ENCODE results near the gene PFDN4.

The PFDN4 gene

DNA sequence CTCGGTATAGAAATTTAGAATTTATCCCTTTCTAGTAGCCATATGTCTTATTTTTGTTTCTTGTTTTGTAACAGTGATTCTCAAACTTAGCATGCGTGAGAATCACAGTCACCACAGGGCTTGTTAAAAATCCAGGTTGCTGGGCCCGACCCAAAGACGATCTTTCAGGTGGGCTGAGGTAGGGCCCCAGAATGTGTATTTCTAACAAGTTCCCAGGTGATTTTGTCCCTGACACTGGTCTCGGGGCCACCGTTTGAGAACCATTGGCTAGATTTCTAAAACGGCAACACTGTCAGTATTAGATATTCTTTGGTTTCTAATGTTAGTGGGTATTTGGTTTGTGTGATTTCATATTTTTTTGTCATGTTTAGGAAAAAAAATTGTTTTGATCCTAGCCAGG lies 9.9 kb downstream of the PFDN4 start:
- no peaks in the 10 kb centered on the region for H3K36me3 ChIP-seq (ENCODE audit: insufficient read depth)
- H3K27me3 ChIP-seq (ENCODE audit: insufficient read depth, low read depth) = no peaks in the 10 kb centered on the region
- H3K9ac ChIP-seq = no peak overlapping the region
- peaks cover 9% of the 10 kb centered on the region for H3K4me1 ChIP-seq (ENCODE audit: low read depth, poor library complexity, severe bottlenecking)
- H3K4me2 ChIP-seq = no peak overlapping the region
- H3K27ac ChIP-seq = no peak overlapping the region
- TF ChIP-seq, protein P1, sequence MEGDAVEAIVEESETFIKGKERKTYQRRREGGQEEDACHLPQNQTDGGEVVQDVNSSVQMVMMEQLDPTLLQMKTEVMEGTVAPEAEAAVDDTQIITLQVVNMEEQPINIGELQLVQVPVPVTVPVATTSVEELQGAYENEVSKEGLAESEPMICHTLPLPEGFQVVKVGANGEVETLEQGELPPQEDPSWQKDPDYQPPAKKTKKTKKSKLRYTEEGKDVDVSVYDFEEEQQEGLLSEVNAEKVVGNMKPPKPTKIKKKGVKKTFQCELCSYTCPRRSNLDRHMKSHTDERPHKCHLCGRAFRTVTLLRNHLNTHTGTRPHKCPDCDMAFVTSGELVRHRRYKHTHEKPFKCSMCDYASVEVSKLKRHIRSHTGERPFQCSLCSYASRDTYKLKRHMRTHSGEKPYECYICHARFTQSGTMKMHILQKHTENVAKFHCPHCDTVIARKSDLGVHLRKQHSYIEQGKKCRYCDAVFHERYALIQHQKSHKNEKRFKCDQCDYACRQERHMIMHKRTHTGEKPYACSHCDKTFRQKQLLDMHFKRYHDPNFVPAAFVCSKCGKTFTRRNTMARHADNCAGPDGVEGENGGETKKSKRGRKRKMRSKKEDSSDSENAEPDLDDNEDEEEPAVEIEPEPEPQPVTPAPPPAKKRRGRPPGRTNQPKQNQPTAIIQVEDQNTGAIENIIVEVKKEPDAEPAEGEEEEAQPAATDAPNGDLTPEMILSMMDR (conservative IDR thresholded peaks at IDR 0.05; ENCODE audit: low read depth, low read length) = no peak
- H3K79me2 ChIP-seq (ENCODE audit: insufficient read depth, low read depth) = peaks cover 6% of the 10 kb centered on the region; the same call in 1 of the 2 replicates
- no peak overlapping the region for H2AFZ ChIP-seq (ENCODE audit: low read depth)
- no peak overlapping the region for H3K4me3 ChIP-seq (IDR thresholded peaks at IDR 0.05; ENCODE audit: insufficient read depth, low read depth, low read length)
- no peaks in the 10 kb centered on the region for H4K20me1 ChIP-seq (ENCODE audit: insufficient read depth)

DNA sequence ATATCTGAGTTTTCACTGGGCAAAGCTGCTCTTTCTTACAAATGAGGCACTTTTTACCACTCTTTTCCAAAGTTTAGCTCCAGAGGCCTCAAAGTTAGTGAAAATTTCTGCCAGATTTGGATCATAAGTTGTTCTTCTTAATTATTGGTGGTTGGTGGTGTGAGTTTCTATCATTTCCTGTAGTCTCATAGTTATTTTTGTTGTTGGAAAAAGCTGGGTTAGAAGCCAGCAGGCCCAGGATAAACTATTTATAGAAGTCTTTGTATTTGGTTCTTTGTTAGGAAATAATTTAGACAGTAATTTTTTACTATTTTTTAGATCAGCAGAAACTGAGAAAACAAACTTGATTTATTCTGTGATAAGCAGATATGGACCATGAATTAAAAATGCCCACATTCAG lies 10.6 kb downstream of the PFDN4 start:
- H3K9ac ChIP-seq = no peak overlapping the region
- no peak overlapping the region for H3K4me3 ChIP-seq (IDR thresholded peaks at IDR 0.05; ENCODE audit: insufficient read depth, low read depth, low read length)
- H3K36me3 ChIP-seq (ENCODE audit: insufficient read depth) = no peaks in the 10 kb centered on the region
- H2AFZ ChIP-seq (ENCODE audit: low read depth) = no peak overlapping the region
- H3K4me1 ChIP-seq (ENCODE audit: low read depth, poor library complexity, severe bottlenecking) = peaks cover 9% of the 10 kb centered on the region
- no peaks in the 10 kb centered on the region; the same call in 1 of the 2 replicates for H3K79me2 ChIP-seq (ENCODE audit: insufficient read depth, low read depth)
- H3K27me3 ChIP-seq (ENCODE audit: insufficient read depth, low read depth) = no peaks in the 10 kb centered on the region
- no peak overlapping the region for H3K27ac ChIP-seq
- no peaks in the 10 kb centered on the region for H4K20me1 ChIP-seq (ENCODE audit: insufficient read depth)
- no peak overlapping the region for H3K4me2 ChIP-seq
- TF ChIP-seq, protein P1 (conservative IDR thresholded peaks at IDR 0.05; ENCODE audit: low read depth, low read length) = no peak

DNA sequence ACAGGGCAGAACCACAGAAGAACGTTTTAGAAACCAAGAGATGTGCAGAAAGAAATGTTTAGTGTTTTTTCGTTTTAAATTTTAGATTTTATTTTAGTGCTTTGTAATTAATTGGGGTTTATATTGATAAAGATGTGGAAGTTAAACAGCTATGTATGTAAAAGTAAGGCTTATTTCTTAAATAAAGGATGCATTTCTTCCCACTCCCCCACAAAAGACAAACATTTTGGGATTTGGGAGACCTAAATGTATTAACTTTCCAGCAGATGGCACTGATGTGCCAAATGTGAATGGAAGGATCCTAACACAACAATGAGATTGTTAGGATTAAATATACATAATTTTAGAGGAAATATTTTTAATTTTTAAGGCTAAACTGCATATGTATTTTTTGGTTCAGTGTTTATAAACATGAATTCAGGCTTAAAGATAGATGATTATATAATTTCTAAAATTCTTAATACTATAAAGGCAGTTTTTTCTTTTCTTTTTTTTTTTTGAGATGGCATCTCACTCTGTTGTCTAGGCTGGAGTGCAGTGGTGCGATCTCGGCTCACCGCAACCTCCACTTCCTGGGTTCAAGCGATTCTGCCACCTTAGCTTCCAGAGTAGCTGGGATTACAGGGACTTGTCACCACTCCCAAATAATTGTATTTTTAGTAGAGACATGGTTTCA lies 12.0 kb downstream of the PFDN4 start:
- peaks cover 9% of the 10 kb centered on the region for H3K4me1 ChIP-seq (ENCODE audit: low read depth, poor library complexity, severe bottlenecking)
- no peaks in the 10 kb centered on the region for H3K79me2 ChIP-seq (ENCODE audit: insufficient read depth, low read depth)
- no peaks in the 10 kb centered on the region for H4K20me1 ChIP-seq (ENCODE audit: insufficient read depth)
- no peaks in the 10 kb centered on the region for H3K36me3 ChIP-seq (ENCODE audit: insufficient read depth)
- H3K4me2 ChIP-seq = no peak overlapping the region
- H3K27ac ChIP-seq = no peak overlapping the region
- no peak overlapping the region for H3K4me3 ChIP-seq (IDR thresholded peaks at IDR 0.05; ENCODE audit: insufficient read depth, low read depth, low read length)
- H3K27me3 ChIP-seq (ENCODE audit: insufficient read depth, low read depth) = no peaks in the 10 kb centered on the region
- H2AFZ ChIP-seq (ENCODE audit: low read depth) = no peak overlapping the region
- H3K9ac ChIP-seq = no peak overlapping the region
- TF ChIP-seq, protein P1 (conservative IDR thresholded peaks at IDR 0.05; ENCODE audit: low read depth, low read length) = peak; percentile 67

DNA sequence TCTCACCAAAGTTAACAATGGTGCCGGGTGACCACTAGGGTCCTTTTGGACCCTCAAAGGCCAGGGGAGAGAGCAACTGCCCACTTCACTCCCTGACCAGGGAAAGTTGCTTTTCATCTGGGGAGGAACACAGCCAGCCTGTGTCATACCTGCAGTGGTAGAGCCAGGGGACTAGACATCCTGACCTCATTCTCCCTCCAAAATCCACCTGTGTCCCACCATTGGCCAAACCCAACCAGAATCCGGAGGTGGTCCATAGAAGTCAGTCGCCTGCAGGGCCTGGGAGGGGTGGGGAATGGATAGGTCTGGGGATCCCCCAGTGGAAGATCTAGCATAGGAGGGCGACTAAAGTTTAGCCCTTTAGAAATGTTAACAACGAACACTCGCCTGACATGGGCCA lies 12.8 kb downstream of the PFDN4 start:
- H3K4me1 ChIP-seq (ENCODE audit: low read depth, poor library complexity, severe bottlenecking) = peaks cover 9% of the 10 kb centered on the region
- H4K20me1 ChIP-seq (ENCODE audit: insufficient read depth) = no peaks in the 10 kb centered on the region
- H3K27ac ChIP-seq = no peak overlapping the region
- no peak overlapping the region for H3K4me3 ChIP-seq (IDR thresholded peaks at IDR 0.05; ENCODE audit: insufficient read depth, low read depth, low read length)
- no peaks in the 10 kb centered on the region for H3K27me3 ChIP-seq (ENCODE audit: insufficient read depth, low read depth)
- H2AFZ ChIP-seq (ENCODE audit: low read depth) = no peak overlapping the region
- no peak overlapping the region for H3K9ac ChIP-seq
- TF ChIP-seq, protein P1 (conservative IDR thresholded peaks at IDR 0.05; ENCODE audit: low read depth, low read length) = no peak
- H3K4me2 ChIP-seq = no peak overlapping the region
- H3K79me2 ChIP-seq (ENCODE audit: insufficient read depth, low read depth) = no peaks in the 10 kb centered on the region
- H3K36me3 ChIP-seq (ENCODE audit: insufficient read depth) = no peaks in the 10 kb centered on the region

All from KMS-11 (cell line).